Fibroblast of mammary gland (primary cell): Measurements from ENCODE around the gene AOPEP.

ENCODE experiments used
- DNase-seq: peaks from one replicate; pipeline ENCODE4 v3.0.0-alpha.2; 2010; ENCODE audit warnings: low read depth
- H3K4me3 ChIP-seq: 2 replicates; pipeline ENCODE4 v1.5.1; 2011; ENCODE audit warnings: low read depth, mild to moderate bottlenecking, low read length, moderate library complexity; ENCODE audit not compliant: control insufficient read depth
- TF ChIP-seq, protein P1 (sequence below): conservative IDR thresholded peaks from 2 replicates; pipeline ENCODE4 v1.5.1; 2011; ENCODE audit warnings: low read depth, low read length, inconsistent platforms; ENCODE audit not compliant: control insufficient read depth, insufficient read depth

Gene AOPEP

DNA sequence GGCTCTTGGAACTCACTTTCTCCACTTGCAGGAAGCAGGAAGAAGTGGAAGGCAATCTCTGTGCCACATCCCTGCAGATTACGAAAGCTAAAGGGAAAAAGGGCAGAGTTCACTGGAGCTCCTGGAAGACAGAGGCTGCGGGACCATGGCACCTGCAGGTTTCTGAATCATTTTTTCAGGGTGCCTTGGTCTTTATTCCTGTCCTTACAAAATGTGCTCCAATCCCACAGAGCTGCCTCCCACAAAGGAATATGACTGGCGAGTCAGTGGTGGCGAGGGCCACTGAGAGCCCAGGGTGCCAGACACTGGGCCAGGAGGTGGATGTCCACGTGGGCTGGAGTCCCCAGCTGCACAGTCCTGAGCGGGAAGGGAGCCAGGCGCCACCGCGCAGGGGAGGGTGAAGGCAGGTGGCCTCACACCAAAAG lies 408.0 kb downstream of the AOPEP start:
- TF ChIP-seq, protein P1, sequence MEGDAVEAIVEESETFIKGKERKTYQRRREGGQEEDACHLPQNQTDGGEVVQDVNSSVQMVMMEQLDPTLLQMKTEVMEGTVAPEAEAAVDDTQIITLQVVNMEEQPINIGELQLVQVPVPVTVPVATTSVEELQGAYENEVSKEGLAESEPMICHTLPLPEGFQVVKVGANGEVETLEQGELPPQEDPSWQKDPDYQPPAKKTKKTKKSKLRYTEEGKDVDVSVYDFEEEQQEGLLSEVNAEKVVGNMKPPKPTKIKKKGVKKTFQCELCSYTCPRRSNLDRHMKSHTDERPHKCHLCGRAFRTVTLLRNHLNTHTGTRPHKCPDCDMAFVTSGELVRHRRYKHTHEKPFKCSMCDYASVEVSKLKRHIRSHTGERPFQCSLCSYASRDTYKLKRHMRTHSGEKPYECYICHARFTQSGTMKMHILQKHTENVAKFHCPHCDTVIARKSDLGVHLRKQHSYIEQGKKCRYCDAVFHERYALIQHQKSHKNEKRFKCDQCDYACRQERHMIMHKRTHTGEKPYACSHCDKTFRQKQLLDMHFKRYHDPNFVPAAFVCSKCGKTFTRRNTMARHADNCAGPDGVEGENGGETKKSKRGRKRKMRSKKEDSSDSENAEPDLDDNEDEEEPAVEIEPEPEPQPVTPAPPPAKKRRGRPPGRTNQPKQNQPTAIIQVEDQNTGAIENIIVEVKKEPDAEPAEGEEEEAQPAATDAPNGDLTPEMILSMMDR = no peak
- DNase-seq = no peak
- H3K4me3 ChIP-seq = no peak overlapping the region

DNA sequence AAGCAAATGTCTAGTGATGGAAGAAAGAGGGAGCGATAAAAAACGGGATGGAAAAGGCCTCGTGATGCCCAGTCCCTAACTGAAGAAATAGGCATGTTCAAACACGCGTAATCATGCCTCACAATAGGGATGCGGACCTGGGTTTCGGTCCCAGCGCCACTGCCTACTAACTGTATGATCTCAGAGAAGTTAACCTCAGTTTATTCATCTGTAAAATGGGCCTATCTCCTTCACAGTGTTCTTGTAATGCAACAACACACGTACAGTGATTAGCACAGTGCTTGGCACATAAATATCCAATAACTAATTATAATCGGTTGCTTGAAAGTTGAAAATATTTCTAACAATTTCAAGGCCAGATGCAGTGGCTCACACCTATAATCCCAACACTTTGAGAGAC lies 409.3 kb downstream of the AOPEP start:
- TF ChIP-seq, protein P1 = no peak
- H3K4me3 ChIP-seq = no peak overlapping the region
- no peak for DNase-seq
